Heart right ventricle (tissue), 16 donors: ENCODE results near the gene ASB2. TPM values are rescaled to one million over a fixed set of nuclear protein-coding genes. Genes with fewer than 3 reads are reported as not detected.

Source experiments
- ATAC-seq, 8 donors: fragments of 200-7000 bp; cut with Tn5 transposase; one replicate each; pipeline ENCODE4 v1.9.1; 2020; ENCODE audit warnings: mild to moderate bottlenecking in 8 of 8, moderate library complexity in 8 of 8, moderate number of reproducible peaks in 1 of 8
- DNase-seq, 2 donors: peaks; one replicate each; pipeline ENCODE4 v3.0.0-alpha.2; 2020
- H3K27ac ChIP-seq, 10 donors: fragments of 200-600 bp; sonication (generic) in 2 of 10; one replicate each; pipeline versions ENCODE4 v1.5.0 to v1.8.0; 2020 to 2022; ENCODE audit warnings: mild to moderate bottlenecking in 3 of 10
- H3K27me3 ChIP-seq, 7 donors: fragments of 200-600 bp; one replicate each; pipeline ENCODE4 v1.8.0; 2021 to 2022; ENCODE audit warnings: mild to moderate bottlenecking in 2 of 7
- H3K36me3 ChIP-seq, 9 donors: fragments of 200-600 bp; sonication (generic) in 1 of 9; one replicate each; pipeline versions ENCODE4 v1.5.0 to v1.8.0; 2020 to 2022; ENCODE audit warnings: mild to moderate bottlenecking in 2 of 9
- H3K4me1 ChIP-seq, 9 donors: fragments of 200-600 bp; sonication (generic) in 1 of 9; one replicate each; pipeline versions ENCODE4 v1.5.0 to v1.8.0; 2020 to 2022; ENCODE audit warnings: mild to moderate bottlenecking in 4 of 9
- H3K4me3 ChIP-seq, 10 donors: fragments of 200-600 bp; sonication (generic) in 2 of 10; one replicate each; pipeline versions ENCODE4 v1.5.0 to v1.8.0; 2020 to 2022; ENCODE audit warnings: mild to moderate bottlenecking in 7 of 10, moderate library complexity in 2 of 10
- H3K9me3 ChIP-seq, 11 donors: fragments of 200-600 bp in 10 of 11; sonication (generic) in 2 of 11; one replicate each; pipeline versions ENCODE4 v1.5.0 to v1.8.0; 2013 to 2022; ENCODE audit warnings: mild to moderate bottlenecking in 2 of 11, control low read depth in 1 of 11, moderate library complexity in 1 of 11
- WGBS, 2 donors: extraction: QIAGEN DNeasy Blood & Tissue Kit; methylation state at CpG; one replicate each; pipeline ENCODE4 v1.1.7; 2013; ENCODE audit warnings: inconsistent platforms in 1 of 2; 5-methylcytosine and 5-hydroxymethylcytosine counted together
- intact Hi-C, 10 donors: fragments of 100-400 bp; cut with DNase I; formaldehyde crosslinking; loops; one replicate each; pipeline versions ENCODE4 v1.11.1 to v1.14.2; 2022
- polyA plus RNA-seq, 2 donors: library from polyadenylated mRNA; stranded (reverse); fragments of 200-250 nt; gene quantifications; one replicate each; pipeline ENCODE4 v1.2.3, GENCODE V29; 2013
- total RNA-seq, 10 donors: library from RNA; stranded (reverse); fragmentation: NEBNext Ultra II Directional in 3 of 10; extraction: Animal tissue kit (Norgen Biotek cat#: 25700) in 3 of 10; gene quantifications; one replicate each; pipeline versions ENCODE4 v1.2.1 to v1.2.4, GENCODE V29; 2021 to 2023
- TF ChIP-seq, protein P1 (sequence below), 9 donors: fragments of 200-600 bp; sonication (generic) in 2 of 9; IDR thresholded peaks; one replicate each; pipeline versions ENCODE4 v1.5.0 to v1.8.0; 2021 to 2022; ENCODE audit warnings: antibody characterized with exemption in 9 of 9, mild to moderate bottlenecking in 5 of 9, moderate library complexity in 1 of 9
- donor health status: Arrhythmogenic right ventricular cardiomyopathy.
- donor health status: ischemic (EF 13 %, LVEDD 7.1; RV severe dilation, severe dysfunction).
- donor health status: healthy with polysubstance abuse.
- donor health status: DM: no; HTN: yes; CAD: no.
- donor health status: DM: no; HTN: no; CAD: no.
- donor health status: ischemic (EF 25% LVEDD 6.9; RV normal size, moderate dysfunction).
- donor health status: ischemic (EF 25% LVEDD 5.7; RV mildly dilated, moderate dysfunction).
- donor health status: healthy.
- donor health status: DM: yes; HTN: yes; CAD: no.
- donor health status: Ischemic cardiomyopathy.
- donor health status: ischemic (EF 35%, LVEDD 5.7; RV mildly dilated, moderate dysfunction).
- donor health status: nonischemic (EF 11% LVEDD 7.7; RV severe dilation, severe dysfunction).
- donor health status: DM: yes; HTN: yes; CAD: no.
- donor health status: PGD.
- donor health status: ischemic (EF 29% LVEDD 5.4; RV normal size, mild dysfunction).
- donor health status: nonischemic (EF 23%, LVEDD 6.1; RV moderate dilation, normal function).

ASB2 gene
- total and polyA plus RNA-seq, 12 donors: 19.6 to 374 (median 168) TPM

GRCh38 chr14:93906341-93907329 is 69.7 kb downstream of the ASB2 start:
- Histone ChIP-seq H3K4me3 (no peak overlapping the region), H3K27ac (no peak overlapping the region), H3K27me3 (peaks cover 0 to 17% (median 10%) of the 10 kb centered on the region in 7 donors), H3K36me3 (no peaks in the 10 kb centered on the region), H3K9me3 (no peaks in the 10 kb centered on the region), H3K4me1 (no peaks in the 10 kb centered on the region)
- intact Hi-C loops: loop anchor here in 2 of 10 donors (5.0 kb wide), 2 partner anchors 249 to 254 kb away; no protein-coding TSS in a partner anchor
- 49 to 57% methylated on average over 15 of the region's 15 CpGs for WGBS, 2 donors
- TF ChIP-seq, protein P1, sequence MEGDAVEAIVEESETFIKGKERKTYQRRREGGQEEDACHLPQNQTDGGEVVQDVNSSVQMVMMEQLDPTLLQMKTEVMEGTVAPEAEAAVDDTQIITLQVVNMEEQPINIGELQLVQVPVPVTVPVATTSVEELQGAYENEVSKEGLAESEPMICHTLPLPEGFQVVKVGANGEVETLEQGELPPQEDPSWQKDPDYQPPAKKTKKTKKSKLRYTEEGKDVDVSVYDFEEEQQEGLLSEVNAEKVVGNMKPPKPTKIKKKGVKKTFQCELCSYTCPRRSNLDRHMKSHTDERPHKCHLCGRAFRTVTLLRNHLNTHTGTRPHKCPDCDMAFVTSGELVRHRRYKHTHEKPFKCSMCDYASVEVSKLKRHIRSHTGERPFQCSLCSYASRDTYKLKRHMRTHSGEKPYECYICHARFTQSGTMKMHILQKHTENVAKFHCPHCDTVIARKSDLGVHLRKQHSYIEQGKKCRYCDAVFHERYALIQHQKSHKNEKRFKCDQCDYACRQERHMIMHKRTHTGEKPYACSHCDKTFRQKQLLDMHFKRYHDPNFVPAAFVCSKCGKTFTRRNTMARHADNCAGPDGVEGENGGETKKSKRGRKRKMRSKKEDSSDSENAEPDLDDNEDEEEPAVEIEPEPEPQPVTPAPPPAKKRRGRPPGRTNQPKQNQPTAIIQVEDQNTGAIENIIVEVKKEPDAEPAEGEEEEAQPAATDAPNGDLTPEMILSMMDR (IDR thresholded peaks at IDR 0.05): peak in 8 of 9 donors; percentile 33 to 74 (median 56)
- DNase-seq (no peak), ATAC-seq (peak in 2 of 8 donors; percentile 52 to 65)

DNA sequence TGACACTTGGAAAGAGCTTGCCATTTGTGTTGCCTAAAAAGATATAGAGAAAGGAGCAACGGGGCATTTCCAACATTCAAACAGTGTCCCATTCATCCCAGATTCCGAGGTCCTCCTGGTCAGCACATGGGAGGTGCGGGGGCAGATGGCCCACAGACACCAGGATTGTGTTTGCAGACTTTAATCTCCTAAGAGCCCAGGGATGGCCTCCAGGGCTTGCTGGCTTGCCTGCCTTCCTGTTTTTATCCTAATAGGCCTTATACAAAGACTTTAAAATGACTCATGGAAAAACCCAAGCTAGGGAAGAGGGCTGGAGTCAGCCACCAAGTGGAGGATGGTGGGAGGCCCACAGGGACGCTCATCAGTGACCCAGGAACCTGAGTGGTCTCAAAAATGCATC is 70.7 kb downstream of the ASB2 start:
- WGBS, 2 donors: 71% methylated on average over 4 of the region's 4 CpGs
- no peaks in the 10 kb centered on the region for H3K4me1 ChIP-seq
- peak in 1 of 8 donors; percentile 30 for ATAC-seq
- H3K27ac ChIP-seq: no peak overlapping the region
- peaks cover 0 to 17% (median 10%) of the 10 kb centered on the region in 7 donors for H3K27me3 ChIP-seq
- intact Hi-C loops: loop anchor here in 2 of 10 donors (5.0 kb wide), 2 partner anchors 248 to 253 kb away; no protein-coding TSS in a partner anchor
- H3K36me3 ChIP-seq: no peaks in the 10 kb centered on the region
- no peak overlapping the region for H3K4me3 ChIP-seq
- DNase-seq: no peak
- TF ChIP-seq, protein P1 (IDR thresholded peaks at IDR 0.05): no peak
- H3K9me3 ChIP-seq: no peaks in the 10 kb centered on the region

- intact Hi-C loops: no loop called here
- Histone ChIP-seq H3K4me1 (no peaks in the 10 kb centered on the region), H3K27ac (no peak overlapping the region), H3K27me3 (peaks cover 0 to 17% (median 9%) of the 10 kb centered on the region in 7 donors), H3K9me3 (no peaks in the 10 kb centered on the region), H3K36me3 (no peaks in the 10 kb centered on the region), H3K4me3 (no peak overlapping the region)
- TF ChIP-seq, protein P1 (IDR thresholded peaks at IDR 0.05): peak in 7 of 9 donors; percentile 33 to 41 (median 35)
- WGBS, 2 donors: 47 to 52% methylated on average over 15 of the region's 15 CpGs
- ATAC-seq (peak in 1 of 8 donors; percentile 26), DNase-seq (no peak)
Measured at GRCh38 chr14:93903342-93904184, 72.8 kb downstream of the ASB2 start.
